BLaER1 treated with 17β-estradiol and CSF1 and Interleukin-3, amounts not matched to agents 10 nM and 100 nM (cell line): ENCODE data around the gene ZNF784.

Experiments
- H3K27ac ChIP-seq, 11 experiments: shearing (Covaris generic); formaldehyde crosslinking; 2 replicates each; pipeline ENCODE4 v1.8.1; 2022
- H3K27me3 ChIP-seq, 11 experiments: shearing (Covaris generic); formaldehyde crosslinking; 2 replicates each; pipeline ENCODE4 v1.8.1; 2022
- H3K36me3 ChIP-seq, 11 experiments: shearing (Covaris generic); formaldehyde crosslinking; 2 replicates each; pipeline ENCODE4 v1.8.1; 2022
- H3K4me1 ChIP-seq, 10 experiments: shearing (Covaris generic); formaldehyde crosslinking; 2 replicates each; pipeline ENCODE4 v1.8.1; 2022
- H3K4me2 ChIP-seq, 11 experiments: shearing (Covaris generic); formaldehyde crosslinking; 2 replicates each; pipeline ENCODE4 v1.8.1; 2022
- H3K4me3 ChIP-seq, 10 experiments: shearing (Covaris generic); formaldehyde crosslinking; 2 replicates each; pipeline ENCODE4 v1.8.1; 2022
- H3K9ac ChIP-seq, 11 experiments: shearing (Covaris generic); formaldehyde crosslinking; 2 replicates each; pipeline ENCODE4 v1.8.1; 2022
- H3K9me3 ChIP-seq, 11 experiments: shearing (Covaris generic); formaldehyde crosslinking; replicated peaks in 1 of 11; 2 replicates each; pipeline ENCODE4 v1.8.1; 2022
- H4K20me1 ChIP-seq, 11 experiments: shearing (Covaris generic); formaldehyde crosslinking; 2 replicates each; pipeline ENCODE4 v1.8.1; 2022
- Cebpa-rat ChIP-seq, 11 experiments: shearing (Covaris generic); IDR thresholded peaks; 2 replicates each; pipeline ENCODE4 v1.8.1; 2022

Gene ZNF784, protein sequence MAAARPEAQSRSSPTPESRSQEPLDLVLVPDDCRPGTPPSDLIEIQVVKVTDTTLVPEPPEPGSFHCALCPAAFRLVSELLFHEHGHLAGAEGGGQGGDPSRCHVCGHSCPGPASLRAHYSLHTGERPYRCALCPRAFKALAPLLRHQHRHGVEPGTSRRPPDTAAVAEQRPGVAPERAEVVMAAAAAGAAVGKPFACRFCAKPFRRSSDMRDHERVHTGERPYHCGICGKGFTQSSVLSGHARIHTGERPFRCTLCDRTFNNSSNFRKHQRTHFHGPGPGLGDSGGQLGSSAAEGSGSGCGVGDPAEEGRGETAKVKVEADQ

DNA sequence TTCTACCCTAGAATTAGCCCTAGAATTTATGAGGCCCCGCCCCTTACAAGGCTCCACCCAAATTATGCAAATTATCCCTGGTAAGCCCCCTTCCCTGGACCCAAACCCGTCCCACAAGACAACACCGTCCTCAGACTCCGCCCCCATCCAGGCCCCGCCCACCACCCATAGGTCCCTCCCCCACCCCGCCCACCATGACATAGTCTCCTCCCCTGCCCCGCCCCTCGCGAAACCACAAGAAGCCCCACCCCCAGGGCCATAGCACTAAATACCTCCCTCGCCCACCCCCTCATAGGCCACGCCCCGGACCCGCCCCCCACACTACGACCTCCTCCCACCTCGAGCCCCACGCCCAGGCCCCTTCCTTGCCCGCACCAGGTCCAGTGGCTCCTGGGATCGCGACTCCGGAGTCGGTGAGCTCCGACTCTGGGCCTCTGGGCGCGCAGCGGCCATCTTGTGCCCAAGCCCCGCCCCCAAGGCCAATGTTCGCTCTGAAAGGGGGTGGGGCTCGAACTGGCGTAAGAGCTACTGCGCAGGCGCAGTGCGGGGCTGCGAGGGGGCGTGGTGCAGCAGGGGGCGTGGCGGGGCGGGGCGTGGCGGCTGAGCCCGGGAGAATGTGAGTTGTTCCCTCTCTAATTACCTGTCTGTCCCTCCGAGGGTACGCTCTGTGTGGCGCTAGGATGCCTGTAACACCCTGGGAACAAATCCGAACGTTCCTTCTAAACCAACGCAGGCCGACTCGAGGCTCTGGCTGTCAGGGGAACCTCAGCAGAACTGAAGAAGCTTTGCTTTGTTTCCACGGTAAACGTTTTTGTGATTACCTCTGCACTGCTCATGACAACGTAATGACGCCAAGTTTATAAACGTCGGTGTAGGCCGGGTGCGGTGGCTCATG, at the start of gene ZNF784:
Gene ZNF784 (minus strand): TSS at position 458 of the 895 bp plus-strand sequence. CDS start 5 bp downstream, at position 453.
- no peaks in the 10 kb centered on the region for H3K27me3 ChIP-seq
- peak within 1 kb of the TSS; percentile 76 to 94 (median 87); a peak in 21 of 22 replicates for H3K27ac ChIP-seq
- H3K36me3 ChIP-seq = peaks cover 16 to 32% (median 20%) of the 10 kb centered on the region in 11 experiments; a peak in 19 of 22 replicates
- peak within 1 kb of the TSS; percentile 77 to 91 (median 85) for H3K9ac ChIP-seq
- H3K4me2 ChIP-seq = peak within 1 kb of the TSS; percentile 69 to 91 (median 83)
- peak within 1 kb of the TSS; percentile 48 to 72 (median 60) for H3K4me3 ChIP-seq
- H3K9me3 ChIP-seq = no peaks in the 10 kb centered on the region
- H4K20me1 ChIP-seq = peaks cover 0 to 20% (median 11%) of the 10 kb centered on the region in 11 experiments; a peak in 10 of 22 replicates
- TF ChIP-seq Cebpa-rat (IDR thresholded peaks at IDR 0.05) = no peak
- peaks cover 37 to 47% (median 41%) of the 10 kb centered on the region in 10 experiments for H3K4me1 ChIP-seq

DNA sequence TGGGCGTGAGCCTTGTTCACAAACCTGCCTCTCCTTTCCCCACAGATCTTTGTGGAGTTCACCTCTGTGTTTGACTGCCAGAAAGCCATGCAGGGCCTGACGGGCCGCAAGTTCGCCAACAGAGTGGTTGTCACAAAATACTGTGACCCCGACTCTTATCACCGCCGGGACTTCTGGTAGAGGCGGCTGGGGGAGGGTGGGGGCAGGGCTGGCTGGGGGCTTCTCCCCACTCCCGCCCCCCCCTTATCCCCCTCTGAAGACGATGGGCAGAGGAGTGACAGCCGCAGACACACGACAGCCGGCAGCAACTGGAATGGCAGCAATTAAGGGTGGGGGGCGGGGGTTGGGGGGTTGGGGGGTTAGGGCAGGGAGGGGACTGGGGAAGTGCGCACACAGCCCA, 49.5 kb upstream of the ZNF784 start:
- TF ChIP-seq Cebpa-rat (IDR thresholded peaks at IDR 0.05) = no peak
- H3K4me2 ChIP-seq = peak overlapping the region in 4 of 11 experiments; percentile 59 to 92 (median 78); a peak in 5 of 22 replicates
- H3K4me3 ChIP-seq = no peak overlapping the region
- H3K36me3 ChIP-seq = peaks cover 41 to 70% (median 59%) of the 10 kb centered on the region in 11 experiments
- H4K20me1 ChIP-seq = peaks cover 51 to 96% (median 83%) of the 10 kb centered on the region in 11 experiments
- H3K9ac ChIP-seq = peak overlapping the region in 5 of 11 experiments; percentile 17 to 39 (median 31); a peak in 6 of 22 replicates
- H3K4me1 ChIP-seq = peaks cover 43 to 75% (median 71%) of the 10 kb centered on the region in 10 experiments
- H3K9me3 ChIP-seq = no peaks in the 10 kb centered on the region
- no peaks in the 10 kb centered on the region for H3K27me3 ChIP-seq
- peak overlapping the region in 3 of 11 experiments; percentile 18 to 25 (median 21); a peak in 2 of 22 replicates for H3K27ac ChIP-seq

DNA sequence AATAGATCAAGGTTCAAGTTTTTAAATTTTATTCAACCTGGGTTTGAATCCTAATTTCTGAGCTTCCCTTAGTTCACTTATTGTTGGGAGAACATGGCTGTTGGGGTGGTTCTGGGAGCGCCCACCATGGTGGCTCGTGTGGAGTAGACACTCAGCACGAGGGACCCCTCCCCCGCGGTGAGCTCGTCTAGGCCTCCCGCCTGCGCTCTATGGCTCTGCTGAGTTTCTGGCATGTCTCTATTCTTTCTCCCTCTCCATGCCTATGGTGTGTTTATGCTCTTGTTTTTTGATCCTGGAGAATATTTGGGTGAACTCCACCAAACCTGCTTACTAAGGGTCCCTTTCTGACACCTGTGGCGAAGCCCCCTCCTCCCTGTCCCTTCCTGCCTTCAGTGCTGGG, 49.1 kb upstream of the ZNF784 start:
- peaks cover 38 to 71% (median 67%) of the 10 kb centered on the region in 10 experiments for H3K4me1 ChIP-seq
- H3K4me3 ChIP-seq = no peak overlapping the region
- peaks cover 41 to 70% (median 59%) of the 10 kb centered on the region in 11 experiments for H3K36me3 ChIP-seq
- peak overlapping the region in 6 of 11 experiments; percentile 17 to 50 (median 32); a peak in 7 of 22 replicates for H3K9ac ChIP-seq
- no peaks in the 10 kb centered on the region for H3K9me3 ChIP-seq
- no peak for TF ChIP-seq Cebpa-rat (IDR thresholded peaks at IDR 0.05)
- peaks cover 56 to 96% (median 83%) of the 10 kb centered on the region in 11 experiments for H4K20me1 ChIP-seq
- peak overlapping the region in 4 of 11 experiments; percentile 25 to 74 (median 62); a peak in 4 of 22 replicates for H3K4me2 ChIP-seq
- H3K27me3 ChIP-seq = no peaks in the 10 kb centered on the region
- peak overlapping the region in 4 of 11 experiments; percentile 0 to 25 (median 20); a peak in 4 of 22 replicates for H3K27ac ChIP-seq

DNA sequence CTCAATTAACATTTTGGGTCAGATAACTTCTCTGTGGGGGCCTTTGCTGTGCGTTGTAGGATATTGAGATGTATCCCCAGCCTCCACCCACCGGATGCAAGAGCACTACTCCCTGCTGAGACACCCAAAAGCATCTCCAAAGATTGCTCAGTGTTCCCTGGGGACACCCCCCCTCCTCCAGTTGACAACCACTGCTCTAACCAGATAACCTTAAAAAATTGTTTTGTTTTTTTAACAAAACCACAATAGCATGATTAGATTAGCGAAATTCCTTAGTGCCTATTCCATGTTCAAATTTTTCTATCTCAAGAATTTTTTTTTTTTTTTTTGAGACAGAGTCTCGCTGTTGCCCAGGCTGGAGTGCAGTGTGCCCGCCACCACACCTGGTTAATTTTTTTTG, 48.1 kb upstream of the ZNF784 start:
- Histone ChIP-seq H3K36me3 (peaks cover 50 to 79% (median 69%) of the 10 kb centered on the region in 11 experiments), H3K9ac (peak overlapping the region in 5 of 11 experiments; percentile 5 to 50 (median 25); a peak in 6 of 22 replicates), H3K4me2 (peak overlapping the region in 10 of 11 experiments; percentile 9 to 74 (median 52); a peak in 19 of 22 replicates)

DNA sequence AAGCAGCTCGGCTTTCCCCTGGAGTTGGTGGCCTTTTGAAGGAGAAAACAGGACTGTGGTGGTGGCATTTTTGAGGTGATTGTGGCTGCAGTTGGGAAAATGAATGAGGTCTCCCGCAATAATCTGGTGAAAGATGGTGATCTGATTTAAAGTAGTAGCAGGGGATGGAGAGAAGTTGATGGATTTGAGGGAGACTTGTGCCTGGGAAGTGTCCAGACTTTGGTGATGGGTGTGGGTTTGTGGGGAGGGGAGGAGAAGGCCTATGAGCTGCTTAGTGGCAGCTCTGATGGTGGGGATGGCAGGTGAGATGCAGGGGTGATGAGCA, 46.6 kb upstream of the ZNF784 start:
- TF ChIP-seq Cebpa-rat (IDR thresholded peaks at IDR 0.05) = no peak
- Histone ChIP-seq H3K4me1 (peaks cover 18 to 47% (median 43%) of the 10 kb centered on the region in 10 experiments; a peak in 19 of 20 replicates), H3K36me3 (peaks cover 64 to 85% (median 81%) of the 10 kb centered on the region in 11 experiments), H3K27ac (no peak overlapping the region), H3K27me3 (no peaks in the 10 kb centered on the region), H3K9ac (0 out of 22 replicates have a peak overlapping the region, but pooled peaks of 1 of the 11 experiments have one; percentile 26), H3K4me3 (no peak overlapping the region), H4K20me1 (peaks cover 78 to 96% (median 86%) of the 10 kb centered on the region in 11 experiments), H3K4me2 (peak overlapping the region in 6 of 11 experiments; percentile 6 to 74 (median 16); a peak in 6 of 22 replicates), H3K9me3 (no peaks in the 10 kb centered on the region)

More for the DNA sequence above, 48.1 kb upstream of the ZNF784 start:
- Histone ChIP-seq H3K9me3 (no peaks in the 10 kb centered on the region), H3K27me3 (no peaks in the 10 kb centered on the region), H3K4me3 (no peak overlapping the region), H4K20me1 (peaks cover 64 to 96% (median 85%) of the 10 kb centered on the region in 11 experiments), H3K27ac (peak overlapping the region in 2 of 11 experiments; percentile 3 to 21; a peak in 1 of 22 replicates), H3K4me1 (peaks cover 30 to 61% (median 57%) of the 10 kb centered on the region in 10 experiments)
- no peak for TF ChIP-seq Cebpa-rat (IDR thresholded peaks at IDR 0.05)

DNA sequence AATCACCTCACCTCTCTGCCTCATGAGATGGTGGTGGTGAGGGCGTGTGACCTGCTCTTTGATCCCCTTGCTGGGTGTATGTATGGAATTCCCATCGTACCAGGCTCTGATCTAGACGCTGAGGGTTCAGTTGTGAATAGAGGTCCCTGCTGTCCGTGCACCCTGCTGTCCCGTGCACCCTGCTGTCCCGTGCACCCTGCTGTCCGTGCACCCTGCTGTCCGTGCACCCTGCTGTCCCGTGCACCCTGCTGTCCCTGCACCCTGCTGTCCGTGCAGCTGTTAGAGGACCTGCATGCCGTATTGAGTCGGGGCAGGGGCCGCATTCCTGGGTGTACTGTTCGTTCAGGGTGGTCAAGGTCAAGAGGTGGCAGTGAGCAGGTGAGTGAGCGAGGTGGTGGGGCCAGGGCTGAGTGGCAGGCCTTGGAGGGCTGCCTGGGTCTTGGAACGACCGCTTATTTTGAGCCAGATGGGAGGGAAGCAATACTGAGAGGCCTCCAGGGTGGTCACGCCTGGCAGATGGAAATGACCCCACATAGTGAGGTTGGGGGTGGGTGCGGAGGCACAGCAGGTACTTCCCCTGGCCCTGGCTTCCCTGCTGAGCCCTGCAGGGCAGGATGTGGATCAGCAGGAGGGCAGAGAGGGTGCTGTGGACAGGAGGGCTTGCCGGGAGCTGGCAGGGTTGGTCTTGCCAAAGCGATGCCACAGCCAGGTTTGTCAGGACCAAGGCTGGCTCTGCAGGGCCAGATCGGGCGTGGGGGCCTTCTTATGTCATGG, 46.1 kb upstream of the ZNF784 start:
- Histone ChIP-seq H3K9me3 (no peaks in the 10 kb centered on the region), H4K20me1 (peaks cover 83 to 96% (median 90%) of the 10 kb centered on the region in 11 experiments), H3K9ac (no peak overlapping the region), H3K36me3 (peaks cover 69 to 90% (median 87%) of the 10 kb centered on the region in 11 experiments), H3K27ac (no peak overlapping the region), H3K4me1 (peaks cover 18 to 44% (median 39%) of the 10 kb centered on the region in 10 experiments; a peak in 19 of 20 replicates), H3K4me2 (peak overlapping the region in 6 of 11 experiments; percentile 6 to 59 (median 10); a peak in 6 of 22 replicates), H3K27me3 (no peaks in the 10 kb centered on the region), H3K4me3 (no peak overlapping the region)
- no peak for TF ChIP-seq Cebpa-rat (IDR thresholded peaks at IDR 0.05)

DNA sequence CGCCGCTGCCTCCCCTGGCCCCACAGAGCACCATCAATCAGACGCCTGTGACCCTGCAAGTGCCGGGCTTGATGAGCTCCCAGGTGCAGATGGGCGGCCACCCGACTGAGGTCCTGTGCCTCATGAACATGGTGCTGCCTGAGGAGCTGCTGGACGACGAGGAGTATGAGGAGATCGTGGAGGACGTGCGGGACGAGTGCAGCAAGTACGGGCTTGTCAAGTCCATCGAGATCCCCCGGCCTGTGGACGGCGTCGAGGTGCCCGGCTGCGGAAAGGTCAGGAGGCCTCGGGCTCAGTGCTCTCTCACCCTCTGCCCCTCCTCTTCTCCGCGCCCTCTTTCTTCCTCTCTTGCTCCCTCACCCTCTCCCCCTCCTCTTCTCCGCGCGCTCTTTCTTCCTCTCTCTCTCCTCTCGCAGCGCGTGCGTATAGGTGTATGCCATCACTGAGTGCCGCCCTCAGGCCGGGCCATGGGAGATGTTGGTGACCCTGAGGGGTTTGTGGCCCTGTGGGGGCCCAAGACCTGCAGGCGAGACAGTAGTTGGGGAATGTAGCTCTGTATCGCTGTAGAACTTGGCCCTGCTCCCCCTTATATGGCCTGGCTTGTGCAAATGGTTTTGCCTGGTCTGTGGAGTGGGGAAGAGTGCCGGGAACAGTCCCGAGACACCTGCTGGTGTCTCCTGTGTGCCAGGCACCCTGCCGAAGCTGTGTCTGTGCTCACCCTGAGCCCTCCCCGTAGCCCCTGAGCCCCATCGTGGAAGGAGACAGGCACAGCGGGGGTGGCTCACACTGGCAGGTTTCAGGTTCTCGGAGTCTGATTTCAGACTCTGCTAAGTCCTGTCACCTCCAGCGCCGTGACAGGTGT, 45.3 kb upstream of the ZNF784 start:
- no peak overlapping the region for H3K4me3 ChIP-seq
- H3K36me3 ChIP-seq = peaks cover 76 to 97% (median 94%) of the 10 kb centered on the region in 11 experiments
- 0 out of 22 replicates have a peak overlapping the region, but pooled peaks of 1 of the 11 experiments have one; percentile 9 for H3K4me2 ChIP-seq
- no peak overlapping the region for H3K27ac ChIP-seq
- no peaks in the 10 kb centered on the region for H3K9me3 ChIP-seq
- H4K20me1 ChIP-seq = peaks cover 91 to 98% (median 97%) of the 10 kb centered on the region in 11 experiments
- H3K27me3 ChIP-seq = no peaks in the 10 kb centered on the region
- TF ChIP-seq Cebpa-rat (IDR thresholded peaks at IDR 0.05) = no peak
- no peak overlapping the region for H3K9ac ChIP-seq
- H3K4me1 ChIP-seq = peaks cover 18 to 43% (median 39%) of the 10 kb centered on the region in 10 experiments; a peak in 19 of 20 replicates
